ENCODE measurements around the gene NCAPH2.

The NCAPH2 gene

GRCh38 chr22:50550395-50550794, 42.4 kb downstream of the NCAPH2 start:
- no peak overlapping the region for H3K4me2 ChIP-seq (ENCODE audit: low read length)
- H3F3A ChIP-seq (ENCODE audit: control insufficient read depth, insufficient read depth): 0 out of 2 replicates have a peak, but pooled peaks cover 3% of the 10 kb centered on the region
- H3K4me1 ChIP-seq (ENCODE audit: control insufficient read depth, low read length): peaks cover 23% of the 10 kb centered on the region
- H4K20me1 ChIP-seq (ENCODE audit: control insufficient read depth, insufficient read depth, low read depth, low read length): no peaks in the 10 kb centered on the region
- H3K27me3 ChIP-seq (ENCODE audit: control insufficient read depth, low read length): no peaks in the 10 kb centered on the region
- H3K36me3 ChIP-seq (ENCODE audit: control insufficient read depth, low read length): no peaks in the 10 kb centered on the region
- TF ChIP-seq EZH2phosphoT487 (IDR thresholded peaks at IDR 0.05; ENCODE audit: borderline replicate concordance, low read length): no peak
- TF ChIP-seq, protein P1, sequence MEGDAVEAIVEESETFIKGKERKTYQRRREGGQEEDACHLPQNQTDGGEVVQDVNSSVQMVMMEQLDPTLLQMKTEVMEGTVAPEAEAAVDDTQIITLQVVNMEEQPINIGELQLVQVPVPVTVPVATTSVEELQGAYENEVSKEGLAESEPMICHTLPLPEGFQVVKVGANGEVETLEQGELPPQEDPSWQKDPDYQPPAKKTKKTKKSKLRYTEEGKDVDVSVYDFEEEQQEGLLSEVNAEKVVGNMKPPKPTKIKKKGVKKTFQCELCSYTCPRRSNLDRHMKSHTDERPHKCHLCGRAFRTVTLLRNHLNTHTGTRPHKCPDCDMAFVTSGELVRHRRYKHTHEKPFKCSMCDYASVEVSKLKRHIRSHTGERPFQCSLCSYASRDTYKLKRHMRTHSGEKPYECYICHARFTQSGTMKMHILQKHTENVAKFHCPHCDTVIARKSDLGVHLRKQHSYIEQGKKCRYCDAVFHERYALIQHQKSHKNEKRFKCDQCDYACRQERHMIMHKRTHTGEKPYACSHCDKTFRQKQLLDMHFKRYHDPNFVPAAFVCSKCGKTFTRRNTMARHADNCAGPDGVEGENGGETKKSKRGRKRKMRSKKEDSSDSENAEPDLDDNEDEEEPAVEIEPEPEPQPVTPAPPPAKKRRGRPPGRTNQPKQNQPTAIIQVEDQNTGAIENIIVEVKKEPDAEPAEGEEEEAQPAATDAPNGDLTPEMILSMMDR (IDR thresholded peaks at IDR 0.05; ENCODE audit: low read depth, low read length, poor library complexity, severe bottlenecking): no peak
- no peak overlapping the region for H3K27ac ChIP-seq (ENCODE audit: low read depth, low read length)
- H3K4me3 ChIP-seq (ENCODE audit: low read length): no peak overlapping the region
- H3K79me2 ChIP-seq (ENCODE audit: control insufficient read depth, low read length): no peaks in the 10 kb centered on the region
- no peaks in the 10 kb centered on the region for H3K9me2 ChIP-seq (replicated peaks; ENCODE audit: control insufficient read depth, low read length)
- H3K9me3 ChIP-seq (ENCODE audit: control insufficient read depth, insufficient read depth, low read length): no peaks in the 10 kb centered on the region

- no peaks in the 10 kb centered on the region for H3K9me2 ChIP-seq (replicated peaks; ENCODE audit: control insufficient read depth, low read length)
- no peak overlapping the region for H3K27ac ChIP-seq (ENCODE audit: low read depth, low read length)
- H3K4me2 ChIP-seq (ENCODE audit: low read length): no peak overlapping the region
- H3K4me3 ChIP-seq (ENCODE audit: low read length): no peak overlapping the region
- H3K27me3 ChIP-seq (ENCODE audit: control insufficient read depth, low read length): peaks cover 3% of the 10 kb centered on the region; the same call in 1 of the 2 replicates
- no peak for TF ChIP-seq EZH2phosphoT487 (IDR thresholded peaks at IDR 0.05; ENCODE audit: borderline replicate concordance, low read length)
- TF ChIP-seq, protein P1 (IDR thresholded peaks at IDR 0.05; ENCODE audit: low read depth, low read length, poor library complexity, severe bottlenecking): no peak
- H3F3A ChIP-seq (ENCODE audit: control insufficient read depth, insufficient read depth): 0 out of 2 replicates have a peak, but pooled peaks cover 3% of the 10 kb centered on the region
- no peaks in the 10 kb centered on the region for H3K9me3 ChIP-seq (ENCODE audit: control insufficient read depth, insufficient read depth, low read length)
- H3K4me1 ChIP-seq (ENCODE audit: control insufficient read depth, low read length): peaks cover 23% of the 10 kb centered on the region
- no peaks in the 10 kb centered on the region for H3K79me2 ChIP-seq (ENCODE audit: control insufficient read depth, low read length)
- H4K20me1 ChIP-seq (ENCODE audit: control insufficient read depth, insufficient read depth, low read depth, low read length): no peaks in the 10 kb centered on the region
- H3K36me3 ChIP-seq (ENCODE audit: control insufficient read depth, low read length): no peaks in the 10 kb centered on the region
These were observed 43.2 kb downstream of the NCAPH2 start for GRCh38 chr22:50551160-50551752.

GRCh38 chr22:50553310-50553709, 45.3 kb downstream of the NCAPH2 start:
- no peaks in the 10 kb centered on the region for H4K20me1 ChIP-seq (ENCODE audit: control insufficient read depth, insufficient read depth, low read depth, low read length)
- H3K9me2 ChIP-seq (replicated peaks; ENCODE audit: control insufficient read depth, low read length): no peaks in the 10 kb centered on the region
- peaks cover 17% of the 10 kb centered on the region for H3K4me1 ChIP-seq (ENCODE audit: control insufficient read depth, low read length)
- TF ChIP-seq EZH2phosphoT487 (IDR thresholded peaks at IDR 0.05; ENCODE audit: borderline replicate concordance, low read length): no peak
- TF ChIP-seq, protein P1 (IDR thresholded peaks at IDR 0.05; ENCODE audit: low read depth, low read length, poor library complexity, severe bottlenecking): no peak
- H3F3A ChIP-seq (ENCODE audit: control insufficient read depth, insufficient read depth): no peaks in the 10 kb centered on the region
- no peak overlapping the region for H3K4me3 ChIP-seq (ENCODE audit: low read length)
- H3K4me2 ChIP-seq (ENCODE audit: low read length): no peak overlapping the region
- H3K27ac ChIP-seq (ENCODE audit: low read depth, low read length): no peak overlapping the region
- no peaks in the 10 kb centered on the region for H3K9me3 ChIP-seq (ENCODE audit: control insufficient read depth, insufficient read depth, low read length)
- no peaks in the 10 kb centered on the region for H3K79me2 ChIP-seq (ENCODE audit: control insufficient read depth, low read length)
- H3K27me3 ChIP-seq (ENCODE audit: control insufficient read depth, low read length): peaks cover 4% of the 10 kb centered on the region; the same call in 1 of the 2 replicates
- no peaks in the 10 kb centered on the region for H3K36me3 ChIP-seq (ENCODE audit: control insufficient read depth, low read length)
